Spinal cord (tissue), 10 donors: ENCODE measurements around the gene CFAP58. TPM values are rescaled to one million over a fixed set of nuclear protein-coding genes. Genes with fewer than 3 reads are reported as not detected.

ENCODE experiments used
- DNase-seq, 6 donors: peaks; one replicate each; pipeline versions ENCODE4 v3.0.0 to v3.0.0-alpha.2; 2013 to 2015; ENCODE audit warnings: low spot score in 6 of 6, low read depth in 4 of 6
- H3K27ac ChIP-seq: one replicate; pipeline ENCODE4 v1.5.1; 2013; ENCODE audit warnings: low read depth, low read length, control low read depth
- H3K27me3 ChIP-seq: one replicate; pipeline ENCODE4 v1.6.1; 2013; ENCODE audit warnings: low read length; ENCODE audit not compliant: control insufficient read depth, insufficient read depth
- H3K36me3 ChIP-seq: one replicate; pipeline ENCODE4 v1.6.1; 2013; ENCODE audit warnings: low read length; ENCODE audit not compliant: control insufficient read depth, insufficient read depth
- H3K4me1 ChIP-seq: one replicate; pipeline ENCODE4 v1.6.1; 2013; ENCODE audit warnings: low read length; ENCODE audit not compliant: control insufficient read depth, insufficient read depth
- H3K4me3 ChIP-seq: one replicate; pipeline ENCODE4 v1.5.1; 2013; ENCODE audit warnings: low read depth, low read length, control low read depth
- H3K9me3 ChIP-seq: one replicate; pipeline ENCODE4 v1.6.1; 2013; ENCODE audit warnings: low read length; ENCODE audit not compliant: control insufficient read depth, insufficient read depth
- WGBS: methylation state at CpG from one replicate; pipeline ENCODE4 v1.1.5; 2013; ENCODE audit warnings: missing lambda C conversion rate; ENCODE audit not compliant: insufficient coverage; 5-methylcytosine and 5-hydroxymethylcytosine counted together
- polyA plus RNA-seq, 2 donors: library from polyadenylated mRNA; unstranded; fragments of 120-200 nt; gene quantifications; one replicate each; pipeline ENCODE4 v1.2.1, GENCODE V29; 2013; ENCODE audit not compliant: insufficient read length in 2 of 2
- total RNA-seq, 2 donors: library from RNA; depleted of rRNA in 1 of 2; stranded (reverse); fragments of 120-200 nt in 1 of 2; fragments of >200 nt in 1 of 2; gene quantifications; one replicate each; pipeline versions ENCODE4 v1.2.3 to v1.2.4, GENCODE V29; 2013 to 2014
- donor health status: healthy.

The CFAP58 gene
- total and polyA plus RNA-seq, 4 donors: 0.74 to 2.3 (median 1.0) TPM

- no peaks in the 10 kb centered on the region for H3K36me3 ChIP-seq
- H3K27ac ChIP-seq: no peak overlapping the region
- DNase-seq: no peak
- H3K27me3 ChIP-seq: no peaks in the 10 kb centered on the region
- H3K4me3 ChIP-seq: no peak overlapping the region
- WGBS: 60% methylated on average over 1 of the region's 1 CpG
- H3K9me3 ChIP-seq: no peaks in the 10 kb centered on the region
- peaks cover 21% of the 10 kb centered on the region for H3K4me1 ChIP-seq
Observed at GRCh38 chr10:104486803-104487202, 133.2 kb downstream of the CFAP58 start.

- Histone ChIP-seq H3K27ac (peak overlapping the region; percentile 54), H3K27me3 (no peaks in the 10 kb centered on the region), H3K9me3 (no peaks in the 10 kb centered on the region), H3K4me3 (no peak overlapping the region), H3K36me3 (no peaks in the 10 kb centered on the region), H3K4me1 (peaks cover 28% of the 10 kb centered on the region)
- 12% methylated on average over 4 of the region's 7 CpGs for WGBS
- peak in 2 of 6 donors; percentile 41 to 49 for DNase-seq
Observed at GRCh38 chr10:104487794-104488438, 134.3 kb downstream of the CFAP58 start.

DNA sequence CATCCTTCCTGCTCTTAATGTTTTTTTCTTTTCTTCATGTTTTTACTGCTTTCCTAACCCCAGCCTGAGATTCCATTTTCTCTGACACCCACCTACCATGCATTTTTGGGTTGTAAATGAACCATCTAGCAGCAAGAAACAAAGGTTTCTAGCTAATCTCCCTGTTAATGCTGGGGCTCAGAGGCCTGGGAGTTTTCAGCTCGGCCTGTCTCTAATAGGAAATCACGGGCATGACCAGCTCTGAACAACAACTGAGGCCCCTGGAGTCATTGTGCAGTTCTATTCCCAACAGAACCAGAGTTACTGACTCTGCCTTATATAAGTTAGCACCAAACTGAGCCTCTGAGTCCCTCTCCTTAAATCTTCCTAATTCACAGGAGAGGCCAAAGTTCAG is 134.8 kb downstream of the CFAP58 start:
- Histone ChIP-seq H3K4me3 (no peak overlapping the region), H3K9me3 (no peaks in the 10 kb centered on the region), H3K4me1 (peaks cover 30% of the 10 kb centered on the region), H3K27ac (peak overlapping the region; percentile 42), H3K27me3 (no peaks in the 10 kb centered on the region), H3K36me3 (no peaks in the 10 kb centered on the region)
- WGBS: 21% methylated on average over 2 of the region's 2 CpGs
- peak in 1 of 6 donors; percentile 20 for DNase-seq

- 62% methylated on average over 2 of the region's 4 CpGs for WGBS
- H3K27ac ChIP-seq: peak overlapping the region; percentile 40
- H3K4me1 ChIP-seq: peaks cover 22% of the 10 kb centered on the region
- no peaks in the 10 kb centered on the region for H3K27me3 ChIP-seq
- peak in 4 of 6 donors; percentile 36 to 91 (median 52) for DNase-seq
- no peaks in the 10 kb centered on the region for H3K36me3 ChIP-seq
- H3K4me3 ChIP-seq: no peak overlapping the region
- no peaks in the 10 kb centered on the region for H3K9me3 ChIP-seq
Observed at GRCh38 chr10:104492329-104492940, 138.8 kb downstream of the CFAP58 start.

GRCh38 chr10:104498347-104499081 is 144.9 kb downstream of the CFAP58 start:
- peaks cover 10% of the 10 kb centered on the region for H3K4me1 ChIP-seq
- no peak overlapping the region for H3K27ac ChIP-seq
- WGBS: 62% methylated on average over 3 of the region's 4 CpGs
- no peaks in the 10 kb centered on the region for H3K36me3 ChIP-seq
- DNase-seq: peak in 2 of 6 donors; percentile 42 to 90
- no peaks in the 10 kb centered on the region for H3K27me3 ChIP-seq
- H3K4me3 ChIP-seq: no peak overlapping the region
- no peaks in the 10 kb centered on the region for H3K9me3 ChIP-seq

DNA sequence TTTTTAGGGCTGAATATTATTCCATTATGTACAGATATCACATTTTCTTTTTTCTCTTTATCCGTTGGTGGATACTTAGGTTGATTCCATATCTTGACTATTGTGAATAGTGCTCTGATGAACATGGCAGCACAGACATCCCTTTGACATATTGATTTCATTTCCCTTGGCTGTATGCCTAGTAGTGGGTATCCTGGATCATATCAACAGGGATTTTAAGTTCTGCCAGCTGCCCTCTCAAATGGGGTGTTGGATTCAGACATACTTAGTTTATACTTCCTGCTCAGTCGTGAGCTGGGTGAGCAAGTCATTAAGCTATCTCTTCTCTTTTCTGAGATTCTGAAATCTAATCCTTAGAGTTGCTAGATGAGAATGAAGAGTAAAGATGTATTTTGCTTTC is 147.8 kb downstream of the CFAP58 start:
- DNase-seq: no peak
- Histone ChIP-seq H3K27me3 (no peaks in the 10 kb centered on the region), H3K4me1 (peaks cover 10% of the 10 kb centered on the region), H3K9me3 (no peaks in the 10 kb centered on the region), H3K27ac (no peak overlapping the region), H3K36me3 (no peaks in the 10 kb centered on the region), H3K4me3 (no peak overlapping the region)
- WGBS: no CpG with 5 or more reads among the region's 2 CpGs

DNA sequence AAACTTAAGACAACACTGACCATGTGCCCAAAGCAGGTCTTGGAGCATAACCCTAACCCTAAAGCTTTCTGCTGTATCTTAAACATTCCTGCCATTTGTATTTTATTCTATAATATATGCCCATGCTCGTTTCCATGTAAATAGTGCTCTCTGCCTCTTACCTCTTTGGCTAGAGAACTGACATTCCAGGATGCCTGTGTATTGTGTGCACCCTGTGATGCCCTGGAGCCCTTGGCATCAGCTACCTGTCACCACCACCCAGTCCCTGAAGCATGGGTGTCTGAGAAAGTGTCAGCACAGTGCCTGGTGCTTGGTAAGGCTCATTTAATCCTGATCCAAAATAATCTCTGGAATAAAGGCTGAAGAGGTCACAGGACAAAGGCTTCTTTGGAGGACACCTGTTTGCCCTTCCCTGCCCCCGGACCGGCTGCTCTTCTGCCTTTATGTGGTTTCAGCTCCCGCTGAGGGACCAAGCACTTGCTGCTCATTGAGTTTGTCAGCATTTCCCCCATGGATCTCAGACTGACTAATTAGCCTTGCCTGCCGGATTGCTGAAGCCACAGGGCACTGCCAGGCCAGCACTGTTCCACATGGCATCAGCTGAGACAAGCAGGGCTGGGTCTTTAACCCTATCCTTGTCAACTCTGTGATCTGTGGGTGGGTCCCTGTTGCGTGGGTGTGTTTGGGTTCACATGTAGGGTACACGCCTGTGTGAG is 148.4 kb downstream of the CFAP58 start:
- no peaks in the 10 kb centered on the region for H3K9me3 ChIP-seq
- 53% methylated on average over 6 of the region's 7 CpGs for WGBS

GRCh38 chr10:104502907-104503306 is 149.3 kb downstream of the CFAP58 start:
- no peaks in the 10 kb centered on the region for H3K9me3 ChIP-seq
- peaks cover 10% of the 10 kb centered on the region for H3K4me1 ChIP-seq
- H3K27ac ChIP-seq: no peak overlapping the region
- H3K36me3 ChIP-seq: no peaks in the 10 kb centered on the region
- H3K27me3 ChIP-seq: no peaks in the 10 kb centered on the region
- no peak overlapping the region for H3K4me3 ChIP-seq
- WGBS: 61% methylated on average over 5 of the region's 6 CpGs
- no peak for DNase-seq

More for the DNA sequence above, 148.4 kb downstream of the CFAP58 start:
- Histone ChIP-seq H3K27me3 (no peaks in the 10 kb centered on the region), H3K4me1 (peaks cover 10% of the 10 kb centered on the region), H3K4me3 (no peak overlapping the region), H3K36me3 (no peaks in the 10 kb centered on the region), H3K27ac (no peak overlapping the region)
- no peak for DNase-seq
